HUES64 (cell line): ENCODE measurements around the gene PROM2.
"Not testable (repeated sequence)": the region's sequence is repeated elsewhere in the genome, so short reads cannot be mapped to it uniquely, and the experiment has no call there.

Experiments
- H3K27ac ChIP-seq: 2 replicates; pipeline ENCODE4 v1.7.0; 2013; ENCODE audit warnings: low read depth, low read length, inconsistent platforms
- H3K27me3 ChIP-seq: 2 replicates; pipeline ENCODE4 v1.6.1; 2013; ENCODE audit warnings: mild to moderate bottlenecking, low read length; ENCODE audit not compliant: insufficient read depth
- H3K36me3 ChIP-seq: 2 replicates; pipeline ENCODE4 v1.6.1; 2013; ENCODE audit warnings: mild to moderate bottlenecking, low read length; ENCODE audit not compliant: insufficient read depth
- H3K4me1 ChIP-seq: 2 replicates; pipeline ENCODE4 v1.6.1; 2013; ENCODE audit warnings: mild to moderate bottlenecking, low read length, moderate library complexity; ENCODE audit not compliant: insufficient read depth
- H3K4me3 ChIP-seq: 2 replicates; pipeline ENCODE4 v1.5.1; 2013; ENCODE audit warnings: mild to moderate bottlenecking, low read length, moderate library complexity
- H3K9ac ChIP-seq: 2 replicates; pipeline ENCODE4 v1.6.1; 2013; ENCODE audit warnings: mild to moderate bottlenecking, low read depth, low read length
- H3K9me3 ChIP-seq: 2 replicates; pipeline ENCODE4 v1.6.1; 2013; ENCODE audit warnings: low read depth, low read length; ENCODE audit not compliant: insufficient read depth
- WGBS: fragments of 150-250, 120-280 bp; methylation state at CpG from one replicate; pipeline ENCODE4 v1.1.7; 2013; ENCODE audit warnings: missing lambda C conversion rate; 5-methylcytosine and 5-hydroxymethylcytosine counted together

Gene PROM2

DNA sequence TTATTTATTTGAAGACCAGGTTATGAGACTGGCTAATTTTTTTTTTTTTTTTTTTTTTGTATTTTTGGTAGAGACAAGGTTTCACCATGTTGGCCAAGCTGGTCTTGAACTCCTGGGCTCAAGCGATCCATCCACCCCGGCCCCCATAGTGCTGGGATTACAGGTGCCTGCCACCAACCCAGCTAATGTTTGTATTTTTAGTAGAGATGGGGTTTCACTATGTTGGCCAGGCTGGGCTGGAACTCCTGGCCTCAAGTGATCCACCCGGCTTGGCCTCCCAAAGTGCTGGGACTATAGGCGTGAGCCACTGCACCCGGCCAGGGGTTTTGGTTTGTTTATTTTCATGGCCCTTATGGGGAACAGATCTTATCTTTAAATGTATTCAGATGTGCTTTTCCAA, 4.5 kb upstream of the PROM2 start:
- not testable (repeated sequence) for H3K36me3 ChIP-seq, H3K9ac ChIP-seq
- 97% methylated on average over 5 of the region's 5 CpGs for WGBS

DNA sequence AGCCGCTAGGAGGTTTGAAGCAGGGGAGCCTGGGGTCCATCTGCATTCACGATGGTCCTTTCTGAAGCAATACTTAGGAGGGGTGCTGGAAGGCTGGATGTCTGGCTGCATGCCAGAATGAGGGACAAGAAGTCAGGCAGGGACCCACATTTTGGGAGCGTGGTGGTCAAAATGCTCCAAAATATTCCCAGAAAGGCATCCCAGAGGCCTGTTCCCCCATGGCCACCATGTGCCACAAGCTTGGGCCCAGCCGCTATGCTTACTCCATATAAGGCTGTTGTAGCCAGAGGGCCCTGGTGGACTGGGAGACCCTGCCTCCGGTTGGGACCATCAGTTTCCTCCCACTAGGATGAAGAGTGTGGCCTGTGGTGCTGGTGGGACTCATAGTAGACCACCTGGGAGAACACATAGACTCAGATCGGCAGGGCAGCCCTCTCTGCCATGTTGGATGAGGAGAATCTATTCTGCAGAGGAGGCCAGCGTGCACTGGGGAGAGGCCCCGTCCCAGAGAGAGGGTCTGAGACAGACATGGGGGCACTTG, 3.6 kb upstream of the PROM2 start:
- WGBS = 90% methylated on average over 8 of the region's 8 CpGs
- Histone ChIP-seq H3K27ac (no peak overlapping the region), H3K27me3 (no peaks in the 10 kb centered on the region), H3K4me3 (no peak overlapping the region), H3K36me3 (no peaks in the 10 kb centered on the region), H3K4me1 (peaks cover 14% of the 10 kb centered on the region), H3K9ac (no peak overlapping the region), H3K9me3 (no peaks in the 10 kb centered on the region)

More for the DNA sequence above, 4.5 kb upstream of the PROM2 start:
- H3K27ac ChIP-seq, H3K27me3 ChIP-seq, H3K9me3 ChIP-seq, H3K4me3 ChIP-seq: not testable (repeated sequence)
- peaks cover 10% of the 10 kb centered on the region for H3K4me1 ChIP-seq

DNA sequence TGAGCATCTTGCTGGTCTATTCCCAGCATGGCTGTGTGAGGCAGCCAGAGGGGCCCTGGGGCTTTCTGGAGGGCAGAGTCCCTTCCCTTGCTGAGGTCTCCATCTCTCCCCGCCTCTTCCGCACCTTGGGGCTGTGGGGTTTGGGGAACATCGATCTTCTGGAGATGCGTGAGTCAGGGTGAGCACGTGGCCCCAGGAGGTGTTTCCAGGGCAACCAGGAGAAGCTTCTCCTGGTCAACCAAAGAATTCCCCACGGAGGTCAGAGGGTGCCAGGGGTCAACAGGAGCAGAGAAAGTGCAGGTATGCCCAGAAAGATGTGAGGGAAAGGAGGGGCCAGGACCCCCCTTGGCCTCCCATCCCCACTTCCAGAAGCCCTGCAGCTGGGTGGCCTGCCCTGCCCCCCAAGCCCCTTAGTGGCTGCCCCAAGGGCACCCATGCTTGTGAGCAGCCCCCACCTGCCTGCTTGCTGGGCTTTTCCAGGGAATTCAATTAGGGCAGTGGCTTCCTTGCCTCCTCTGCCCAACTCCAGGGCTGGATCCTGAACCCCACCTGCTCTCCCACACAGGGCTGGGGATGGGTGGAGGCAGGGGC, 2.8 kb upstream of the PROM2 start:
- Histone ChIP-seq H3K27ac (no peak overlapping the region), H3K27me3 (no peaks in the 10 kb centered on the region), H3K4me1 (peaks cover 14% of the 10 kb centered on the region), H3K9ac (no peak overlapping the region), H3K4me3 (no peak overlapping the region), H3K36me3 (no peaks in the 10 kb centered on the region), H3K9me3 (no peaks in the 10 kb centered on the region)
- WGBS = 77% methylated on average over 6 of the region's 6 CpGs

DNA sequence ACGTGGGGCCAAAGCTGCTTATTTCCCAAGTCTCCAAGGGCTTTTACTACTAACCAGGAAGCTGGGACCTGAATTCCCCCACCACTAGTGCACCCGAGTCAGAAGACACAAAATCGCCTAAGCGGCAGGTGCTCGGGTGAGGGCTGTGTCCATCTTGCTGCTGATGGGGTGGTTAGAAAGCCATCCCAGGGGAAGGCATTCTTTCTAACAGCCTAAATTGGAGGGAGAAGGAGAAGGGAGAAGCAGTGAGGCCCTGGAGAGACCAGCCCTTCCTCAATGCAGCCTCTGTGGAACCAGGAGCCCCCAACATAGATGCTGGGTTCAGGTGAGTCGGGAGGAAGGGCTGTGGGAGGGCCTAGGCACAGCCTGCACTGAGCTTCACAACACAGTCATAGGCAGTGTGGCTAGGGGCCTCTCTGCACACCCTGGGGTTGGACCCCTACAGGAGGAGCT, 1.9 kb upstream of the PROM2 start:
- Histone ChIP-seq H3K36me3 (no peaks in the 10 kb centered on the region), H3K4me3 (no peak overlapping the region), H3K27ac (no peak overlapping the region), H3K9me3 (no peaks in the 10 kb centered on the region), H3K9ac (no peak overlapping the region), H3K27me3 (no peaks in the 10 kb centered on the region), H3K4me1 (peaks cover 14% of the 10 kb centered on the region)
- 95% methylated on average over 6 of the region's 6 CpGs for WGBS

DNA sequence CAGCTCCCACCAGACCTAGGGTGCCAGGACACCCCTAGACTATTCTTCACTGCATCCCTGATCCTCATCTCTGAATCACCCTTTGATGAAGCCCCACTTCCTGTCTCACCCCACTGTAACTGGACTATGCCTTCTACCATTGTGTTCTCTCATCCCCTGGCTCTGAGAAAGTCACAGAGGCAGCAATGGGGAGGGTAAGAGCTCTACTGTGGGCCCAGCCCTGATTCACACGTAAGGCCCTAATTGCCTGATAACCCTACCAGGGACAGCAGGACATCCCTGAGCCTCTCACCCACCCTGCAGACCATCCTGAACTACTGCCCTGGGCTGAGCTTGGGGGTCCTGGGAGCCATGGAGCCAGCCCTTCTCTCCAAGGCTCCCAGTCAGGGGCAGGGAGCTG, 1.5 kb upstream of the PROM2 start:
- no peaks in the 10 kb centered on the region for H3K27me3 ChIP-seq
- peaks cover 14% of the 10 kb centered on the region for H3K4me1 ChIP-seq
- WGBS = 82% methylated on average over 1 of the region's 1 CpG
- H3K27ac ChIP-seq = no peak overlapping the region
- no peak overlapping the region for H3K9ac ChIP-seq
- H3K9me3 ChIP-seq = no peaks in the 10 kb centered on the region
- H3K36me3 ChIP-seq = no peaks in the 10 kb centered on the region
- no peak overlapping the region for H3K4me3 ChIP-seq

DNA sequence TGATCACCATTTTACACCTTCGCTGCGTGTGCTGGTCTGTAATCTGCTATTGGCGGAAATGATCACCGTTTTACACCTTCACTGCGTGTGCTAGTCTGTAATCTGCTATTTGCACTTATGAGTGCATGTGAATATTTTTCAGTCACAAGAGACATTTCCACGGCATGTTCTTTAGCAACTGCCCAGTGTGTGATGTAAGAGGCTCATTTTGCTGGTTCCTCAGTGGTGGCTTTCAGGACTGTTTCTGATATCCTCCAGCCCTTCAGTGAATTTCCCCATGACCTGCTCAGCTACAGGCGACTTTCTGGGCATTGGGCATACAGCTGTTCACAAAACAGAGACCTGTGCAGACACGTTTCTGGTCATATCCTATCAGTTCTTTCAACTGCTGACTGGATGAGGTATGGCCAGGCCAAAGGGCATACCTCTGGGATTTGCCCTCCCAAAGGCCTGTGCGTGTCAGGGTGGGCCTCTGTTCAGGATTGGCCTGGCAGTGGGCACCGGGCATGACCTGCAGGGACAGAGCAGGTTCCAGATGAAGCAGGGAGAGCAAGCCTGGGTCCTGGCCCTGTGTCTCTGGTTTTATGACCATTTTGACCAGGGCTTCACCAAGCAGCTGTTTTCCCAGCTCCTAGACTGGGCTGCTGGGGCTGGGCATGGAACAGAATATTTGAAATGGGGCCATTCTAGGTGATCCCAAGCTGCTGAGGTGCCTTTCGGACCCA, 521 bp upstream of the PROM2 start:
- no peaks in the 10 kb centered on the region for H3K9me3 ChIP-seq
- no peak overlapping the region for H3K27ac ChIP-seq
- peaks cover 14% of the 10 kb centered on the region for H3K4me1 ChIP-seq
- no peaks in the 10 kb centered on the region for H3K36me3 ChIP-seq
- H3K4me3 ChIP-seq = no peak overlapping the region
- H3K9ac ChIP-seq = no peak overlapping the region
- WGBS = 93% methylated on average over 11 of the region's 11 CpGs
- H3K27me3 ChIP-seq = no peaks in the 10 kb centered on the region

DNA sequence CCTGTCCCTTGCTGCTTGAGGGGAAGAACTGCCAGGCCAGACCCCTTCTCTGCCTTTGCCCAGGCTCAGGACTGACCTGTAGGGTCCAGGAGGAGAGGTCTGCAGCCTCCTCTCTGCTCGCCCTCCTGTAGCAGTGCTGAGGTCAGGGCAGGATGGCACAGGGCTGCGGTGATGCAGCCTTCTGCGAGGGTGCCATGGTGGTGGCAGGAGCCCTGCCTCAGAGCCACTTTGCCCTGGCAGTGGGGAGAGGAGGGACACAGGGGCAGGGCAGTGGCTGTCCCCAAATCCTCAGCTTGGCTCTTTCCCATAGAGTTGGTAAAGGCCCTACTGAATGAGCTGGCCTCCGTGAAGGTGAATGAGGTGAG, 884 bp downstream of the PROM2 start:
- H3K36me3 ChIP-seq = no peaks in the 10 kb centered on the region
- H3K27ac ChIP-seq = no peak overlapping the region
- H3K9ac ChIP-seq = no peak overlapping the region; the same call in 1 of the 2 replicates
- no peaks in the 10 kb centered on the region for H3K27me3 ChIP-seq
- peaks cover 14% of the 10 kb centered on the region for H3K4me1 ChIP-seq
- no peaks in the 10 kb centered on the region for H3K9me3 ChIP-seq
- no peak overlapping the region for H3K4me3 ChIP-seq
- 93% methylated on average over 4 of the region's 4 CpGs for WGBS

DNA sequence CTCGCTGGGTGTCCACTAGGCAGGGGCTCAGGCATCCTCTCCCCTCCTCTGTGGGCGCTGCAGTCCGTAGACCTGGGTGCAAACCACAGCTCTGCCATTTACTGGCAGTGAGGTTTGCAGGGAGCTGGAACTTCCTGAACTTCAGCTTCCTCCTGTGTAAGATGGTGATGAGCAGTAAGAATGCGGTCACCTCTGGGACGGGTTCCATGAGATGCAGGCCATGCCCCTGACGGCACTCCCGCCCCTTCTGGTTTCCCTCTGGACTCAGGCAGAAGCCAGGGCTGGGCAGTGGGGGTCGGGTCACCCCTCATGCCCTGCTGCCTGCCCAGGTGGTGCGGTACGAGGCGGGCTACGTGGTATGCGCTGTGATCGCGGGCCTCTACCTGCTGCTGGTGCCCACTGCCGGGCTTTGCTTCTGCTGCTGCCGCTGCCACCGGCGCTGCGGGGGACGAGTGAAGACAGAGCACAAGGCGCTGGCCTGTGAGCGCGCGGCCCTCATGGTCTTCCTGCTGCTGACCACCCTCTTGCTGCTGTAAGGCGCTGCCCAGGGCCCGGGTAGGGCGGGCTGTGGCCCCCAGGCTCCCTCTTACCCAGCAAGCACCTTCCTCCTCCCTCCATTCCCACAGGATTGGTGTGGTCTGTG, 1.5 kb downstream of the PROM2 start:
- Histone ChIP-seq H3K27ac (no peak overlapping the region), H3K36me3 (no peaks in the 10 kb centered on the region), H3K9me3 (no peaks in the 10 kb centered on the region), H3K4me1 (peaks cover 14% of the 10 kb centered on the region), H3K4me3 (no peak overlapping the region), H3K27me3 (no peaks in the 10 kb centered on the region), H3K9ac (no peak overlapping the region)
- 95% methylated on average over 28 of the region's 28 CpGs for WGBS

DNA sequence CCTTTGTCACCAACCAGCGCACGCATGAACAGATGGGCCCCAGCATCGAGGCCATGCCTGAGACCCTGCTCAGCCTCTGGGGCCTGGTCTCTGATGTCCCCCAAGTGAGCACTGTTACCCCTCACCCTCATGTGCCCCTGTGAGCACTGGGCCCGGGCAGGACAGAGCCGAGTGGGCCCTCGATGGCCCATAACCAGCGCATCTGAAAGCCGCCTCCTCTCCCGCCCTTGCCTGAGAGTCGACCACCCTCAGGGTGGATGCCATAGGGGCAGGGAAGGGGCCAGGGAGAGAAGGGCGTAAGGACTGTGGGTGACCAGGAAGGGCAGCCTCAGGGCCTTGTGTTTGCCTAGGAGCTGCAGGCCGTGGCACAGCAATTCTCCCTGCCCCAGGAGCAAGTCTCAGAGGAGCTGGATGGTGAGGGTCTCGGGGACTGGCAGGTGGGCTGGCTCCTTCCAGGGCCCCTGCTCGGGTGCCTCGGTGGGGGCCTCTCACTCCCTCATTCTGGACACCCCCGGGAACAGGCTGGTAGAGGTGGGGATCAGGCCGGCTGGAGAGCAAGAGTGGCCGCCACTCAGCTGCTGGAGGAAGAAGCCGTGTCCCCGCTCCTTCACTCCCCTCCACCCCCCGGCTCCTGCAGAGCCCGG, 2.1 kb downstream of the PROM2 start:
- 91% methylated on average over 17 of the region's 22 CpGs for WGBS
- H3K27ac ChIP-seq = no peak overlapping the region
- peaks cover 14% of the 10 kb centered on the region for H3K4me1 ChIP-seq
- H3K36me3 ChIP-seq = no peaks in the 10 kb centered on the region
- no peaks in the 10 kb centered on the region for H3K27me3 ChIP-seq
- no peaks in the 10 kb centered on the region for H3K9me3 ChIP-seq
- no peak overlapping the region for H3K4me3 ChIP-seq
- no peak overlapping the region for H3K9ac ChIP-seq

DNA sequence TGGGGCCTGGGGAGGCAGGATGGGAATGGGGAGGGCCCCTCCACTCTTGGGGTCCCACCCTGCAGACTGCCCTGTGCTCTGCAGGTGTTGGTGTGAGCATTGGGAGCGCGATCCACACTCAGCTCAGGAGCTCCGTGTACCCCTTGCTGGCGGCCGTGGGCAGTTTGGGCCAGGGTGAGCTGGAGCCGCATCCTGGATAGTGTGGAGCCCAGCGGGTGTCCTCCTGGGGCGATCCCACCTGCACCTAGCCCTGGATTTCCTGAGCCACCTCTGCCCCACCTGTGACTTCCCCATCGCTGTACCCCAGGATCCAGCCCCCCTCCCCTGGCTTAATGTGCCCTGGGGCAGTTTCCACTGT, 2.6 kb downstream of the PROM2 start:
- Histone ChIP-seq H3K36me3 (no peaks in the 10 kb centered on the region), H3K4me1 (peaks cover 14% of the 10 kb centered on the region), H3K9me3 (no peaks in the 10 kb centered on the region), H3K9ac (no peak overlapping the region), H3K27ac (no peak overlapping the region), H3K27me3 (no peaks in the 10 kb centered on the region), H3K4me3 (no peak overlapping the region)
- 95% methylated on average over 9 of the region's 9 CpGs for WGBS

DNA sequence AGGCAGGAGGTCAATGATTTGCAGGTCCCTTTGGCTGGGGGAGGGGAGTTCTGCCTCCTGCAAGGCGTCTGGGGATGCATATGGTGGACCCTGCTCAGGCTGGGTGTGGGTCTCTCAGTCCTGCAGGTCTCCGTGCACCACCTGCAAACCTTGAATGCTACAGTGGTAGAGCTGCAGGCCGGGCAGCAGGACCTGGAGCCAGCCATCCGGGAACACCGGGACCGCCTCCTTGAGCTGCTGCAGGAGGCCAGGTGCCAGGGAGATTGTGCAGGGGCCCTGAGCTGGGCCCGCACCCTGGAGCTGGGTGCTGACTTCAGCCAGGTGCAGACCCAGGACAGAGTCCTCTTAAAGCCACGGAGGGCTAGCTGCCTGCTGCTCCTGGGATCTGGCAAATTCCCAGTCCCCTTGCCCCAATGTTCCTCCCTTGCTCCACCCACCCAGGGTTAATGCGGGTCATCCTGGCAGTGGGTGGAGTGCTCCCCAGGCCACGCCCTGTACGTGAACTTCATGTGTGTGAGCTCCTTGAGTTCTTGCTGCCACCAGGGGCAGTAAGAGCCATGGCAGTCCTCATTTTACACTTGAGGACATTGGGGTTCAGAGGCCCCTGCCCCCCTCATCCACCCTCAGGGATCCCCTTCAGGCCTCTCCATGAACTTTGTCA, 3.1 kb downstream of the PROM2 start:
- no peaks in the 10 kb centered on the region for H3K9me3 ChIP-seq
- no peak overlapping the region for H3K9ac ChIP-seq
- peaks cover 14% of the 10 kb centered on the region for H3K4me1 ChIP-seq
- WGBS = 81% methylated on average over 11 of the region's 11 CpGs
- no peaks in the 10 kb centered on the region for H3K27me3 ChIP-seq
- no peak overlapping the region for H3K27ac ChIP-seq
- H3K4me3 ChIP-seq = no peak overlapping the region
- no peaks in the 10 kb centered on the region for H3K36me3 ChIP-seq
